ENCODE results near the gene ATP4A. TPM values are rescaled to one million over a fixed set of nuclear protein-coding genes. Genes with fewer than 3 reads are reported as not detected.
A peak's percentile ranks its signal among the peaks of the same experiment; 100 is the strongest.

Gene ATP4A
- total and polyA plus RNA-seq, 9 of the 15 experiments (the other 6 are each of a cell fraction or from before 2014, with no cell fraction given): 0.15 TPM; not detected in 8

DNA sequence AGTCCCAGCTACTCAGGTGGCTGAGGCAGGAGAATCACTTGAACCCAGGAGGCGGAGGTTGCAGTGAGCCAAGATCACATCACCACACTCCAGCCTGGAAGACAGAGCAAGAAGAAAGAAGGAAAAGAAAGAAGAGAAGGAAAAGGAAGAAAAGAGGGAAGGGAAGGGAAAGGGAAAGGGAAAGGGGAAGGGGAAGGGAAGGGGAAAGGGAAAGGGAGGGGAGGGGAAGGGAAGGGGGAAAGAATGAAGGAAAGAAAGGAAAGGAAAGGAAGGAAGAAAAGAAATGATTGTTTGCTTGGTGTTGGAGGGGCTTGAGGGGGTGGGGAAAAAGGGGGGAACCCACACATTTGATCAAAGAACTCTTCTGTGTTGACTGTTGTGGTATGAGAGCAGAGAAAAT is 32.5 kb upstream of the ATP4A start:
- intact Hi-C loops (cut with micrococcal nuclease): no loop called here
- no peaks in the 10 kb centered on the region for H3K9me3 ChIP-seq (replicated peaks; ENCODE audit: control insufficient read depth, insufficient read depth, low read depth, low read length)
- ChIA-PET POLR2A (no interaction called here), CTCF (ENCODE audit: low intra/inter-chr PET ratio) (no interaction called here)
- H3K9ac ChIP-seq (ENCODE audit: insufficient read depth in 1 of 2, low read depth in 2 of 2, low read length in 2 of 2): no peak overlapping the region
- BruUV-seq (replicated peaks): no TSS peak
- DNase-seq (ENCODE audit: extremely low read depth in 1 of 4, low spot score in 3 of 4) (no peak), ATAC-seq (no peak), FAIRE-seq (no peak)
- H3K27me3 ChIP-seq (ENCODE audit: control insufficient read depth in 2 of 2, insufficient read depth in 2 of 2, low read length in 2 of 2): peaks cover 7 to 11% of the 10 kb centered on the region in 2 experiments; a peak in 4 of 5 replicates
- no peak overlapping the region for H3K4me2 ChIP-seq (ENCODE audit: insufficient read depth, low read length)
- no peak overlapping the region for H3K4me3 ChIP-seq
- H3K4me1 ChIP-seq (replicated peaks in 1 of 2; ENCODE audit: control insufficient read depth in 2 of 2, insufficient read depth in 2 of 2, low read length in 2 of 2): no peaks in the 10 kb centered on the region; a peak in 1 of 5 replicates
- 0 out of 2 replicates have a peak overlapping the region, but pooled peaks have one; percentile 56 for H2AFZ ChIP-seq (ENCODE audit: low read depth, low read length)
- TF ChIP-seq PRMT5 (CRISPR knock-in tag; IDR thresholded peaks at IDR 0.05) (no peak), ZNF512 (tag; IDR thresholded peaks at IDR 0.05) (peak; percentile 70)
- TF ChIP-seq, protein P1, sequence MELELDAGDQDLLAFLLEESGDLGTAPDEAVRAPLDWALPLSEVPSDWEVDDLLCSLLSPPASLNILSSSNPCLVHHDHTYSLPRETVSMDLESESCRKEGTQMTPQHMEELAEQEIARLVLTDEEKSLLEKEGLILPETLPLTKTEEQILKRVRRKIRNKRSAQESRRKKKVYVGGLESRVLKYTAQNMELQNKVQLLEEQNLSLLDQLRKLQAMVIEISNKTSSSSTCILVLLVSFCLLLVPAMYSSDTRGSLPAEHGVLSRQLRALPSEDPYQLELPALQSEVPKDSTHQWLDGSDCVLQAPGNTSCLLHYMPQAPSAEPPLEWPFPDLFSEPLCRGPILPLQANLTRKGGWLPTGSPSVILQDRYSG (tag; conservative IDR thresholded peaks at IDR 0.05; ENCODE audit: low read depth): no peak
- H4K20me1 ChIP-seq (replicated peaks; ENCODE audit: control insufficient read depth, insufficient read depth, low read length): no peaks in the 10 kb centered on the region
- no peaks in the 10 kb centered on the region for H3K79me2 ChIP-seq (ENCODE audit: control insufficient read depth, insufficient read depth, low read length)
- in situ Hi-C loops (cut with MboI): no loop called here
- H3K36me3 ChIP-seq (ENCODE audit: control insufficient read depth, insufficient read depth, low read length): no peaks in the 10 kb centered on the region
- H3K9me1 ChIP-seq (ENCODE audit: control insufficient read depth, insufficient read depth, low read length): no peaks in the 10 kb centered on the region
- no peak overlapping the region for H3K27ac ChIP-seq (ENCODE audit: extremely low read depth, low read depth, low read length)
- WGBS (ENCODE audit: insufficient coverage, low coverage, missing lambda C conversion rate): no CpG with 5 or more reads among the region's 1 CpG

Data from K562 (cell line).